ENCODE results near the gene SYT5. TPM values are rescaled to one million over a fixed set of nuclear protein-coding genes. Genes with fewer than 3 reads are reported as not detected.

SYT5 gene
- total and polyA plus RNA-seq, 9 of the 15 experiments (the other 6 are each of a cell fraction or from before 2014, with no cell fraction given): 1.3 to 20.9 (median 8.8) TPM

GRCh38 chr19:55216461-55217198 lies 36.5 kb upstream of the SYT5 start (continued):
- TF ChIP-seq NKRF (IDR thresholded peaks at IDR 0.05; ENCODE audit: borderline replicate concordance): peak; percentile 96
- peak in 1 of 2 experiments; percentile 78 for TF ChIP-seq TEAD1 (CRISPR knock-in tag; IDR thresholded peaks at IDR 0.05)
- TF ChIP-seq CCNT2 (IDR thresholded peaks at IDR 0.05; ENCODE audit: borderline replicate concordance, extremely low read depth, insufficient read length, low read depth, low read length): no peak
- TF ChIP-seq DDX20 (tag; IDR thresholded peaks at IDR 0.05; ENCODE audit: low read depth): no peak
- TF ChIP-seq NFE2 (IDR thresholded peaks at IDR 0.05; ENCODE audit: low read depth): peak; percentile 91
- TF ChIP-seq SREBF1 (IDR thresholded peaks at IDR 0.05; ENCODE audit: borderline replicate concordance, low read depth, low read length): no peak
- peak; percentile 87 for TF ChIP-seq ESRRA (IDR thresholded peaks at IDR 0.05; ENCODE audit: borderline replicate concordance, low read depth)
- no peak for TF ChIP-seq ZNF57 (CRISPR knock-in tag; IDR thresholded peaks at IDR 0.05)
- peak; percentile 79 for TF ChIP-seq STAT5A (IDR thresholded peaks at IDR 0.05; ENCODE audit: borderline replicate concordance, low read length)
- no peak for TF ChIP-seq HMG20A (CRISPR knock-in tag; conservative IDR thresholded peaks at IDR 0.05)
- TF ChIP-seq RREB1 (CRISPR knock-in tag; IDR thresholded peaks at IDR 0.05): peak; percentile 24; the same call in 1 of the 2 replicates
- TF ChIP-seq ZSCAN29 (IDR thresholded peaks at IDR 0.05): peak; percentile 93
- peak; percentile 95 for TF ChIP-seq ZNF224 (CRISPR knock-in tag; IDR thresholded peaks at IDR 0.05)
- no peak for TF ChIP-seq KLF10 (CRISPR knock-in tag; IDR thresholded peaks at IDR 0.05)
- TF ChIP-seq ATF2 (CRISPR knock-in tag; IDR thresholded peaks at IDR 0.05): peak; percentile 51
- peak; percentile 87 for TF ChIP-seq MEIS2 (IDR thresholded peaks at IDR 0.05; ENCODE audit: partially characterized antibody)
- peak; percentile 78 for TF ChIP-seq NCOA1 (IDR thresholded peaks at IDR 0.05; ENCODE audit: low read depth)
- TF ChIP-seq HNRNPH1 (optimal IDR thresholded peaks at IDR 0.05; ENCODE audit: low read depth, low read length): no peak
- TF ChIP-seq ATF7 (IDR thresholded peaks at IDR 0.05): peak; percentile 96
